NCI-H446 (cell line): ENCODE data around the gene EIF4G3.

Experiments used
- DNase-seq, 2 experiments: peaks; one replicate each; lab custom pipeline; 2025; lab: John Stamatoyannopoulos, UW

Gene EIF4G3

DNA sequence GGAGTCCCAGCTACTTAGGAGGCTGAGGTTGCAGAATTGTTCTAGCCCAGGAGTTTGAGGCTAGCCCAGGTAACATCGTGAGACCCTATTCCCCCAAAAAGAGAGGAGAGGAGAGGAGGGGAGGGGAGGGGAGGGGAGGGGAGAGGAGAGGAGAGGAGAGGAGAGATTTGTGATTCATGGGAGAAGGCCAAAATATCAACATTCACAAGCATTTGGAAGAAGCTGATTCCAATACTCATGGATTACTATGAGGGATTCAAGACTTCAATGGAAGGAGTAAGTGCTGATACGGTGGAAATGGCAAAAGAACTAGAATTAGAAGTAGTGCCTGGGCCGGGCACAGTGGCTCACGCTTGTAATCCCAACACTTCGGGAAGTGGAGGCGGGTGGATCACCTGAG lies 187.8 kb downstream of the EIF4G3 start:
- no peak for DNase-seq

DNA sequence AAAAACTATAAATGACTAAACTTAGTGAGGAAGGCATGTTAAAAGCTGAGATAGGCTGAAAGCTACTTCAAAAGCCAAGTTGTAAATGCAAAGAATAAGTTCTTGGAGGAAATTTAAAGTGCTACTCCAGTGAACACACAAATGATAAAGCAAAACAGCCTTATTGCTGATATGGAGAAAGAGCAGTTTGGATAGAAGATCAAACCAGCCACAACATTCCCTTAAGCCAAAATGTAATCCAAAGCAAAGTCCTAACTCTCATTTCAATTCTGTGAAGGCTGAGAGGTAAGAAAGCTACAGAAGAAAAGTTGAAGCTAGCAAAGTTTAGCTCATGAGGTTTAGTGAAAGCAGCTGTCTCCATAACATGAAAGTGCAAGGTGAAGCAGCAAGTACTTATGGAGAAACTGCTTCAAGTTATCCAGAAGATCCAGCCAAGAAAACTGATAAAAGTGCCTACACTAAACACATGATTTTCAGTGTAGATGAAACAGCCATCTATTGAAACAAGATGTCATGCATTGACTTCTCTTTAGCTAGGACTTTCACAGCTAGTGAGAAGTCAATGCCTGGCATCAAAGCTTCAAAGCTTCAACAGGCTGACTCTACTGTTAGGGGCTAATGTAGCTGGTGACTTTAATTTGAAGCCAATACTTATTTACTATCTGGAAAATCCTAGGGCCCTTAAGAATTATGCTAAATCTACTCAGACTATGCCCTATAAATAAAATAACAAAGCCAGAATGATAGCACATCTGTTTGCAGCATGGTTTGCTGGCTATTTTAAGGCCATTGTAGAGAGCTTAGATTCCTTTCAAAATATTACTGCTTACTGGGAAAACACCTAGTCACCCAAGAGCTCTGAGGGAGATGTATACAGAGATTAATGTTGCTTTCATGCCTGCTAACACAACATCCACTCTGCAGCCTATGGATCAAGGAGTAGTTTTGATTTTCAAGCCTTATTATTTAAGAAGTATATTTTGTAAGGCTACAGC lies 188.6 kb downstream of the EIF4G3 start:
- DNase-seq: no peak

DNA sequence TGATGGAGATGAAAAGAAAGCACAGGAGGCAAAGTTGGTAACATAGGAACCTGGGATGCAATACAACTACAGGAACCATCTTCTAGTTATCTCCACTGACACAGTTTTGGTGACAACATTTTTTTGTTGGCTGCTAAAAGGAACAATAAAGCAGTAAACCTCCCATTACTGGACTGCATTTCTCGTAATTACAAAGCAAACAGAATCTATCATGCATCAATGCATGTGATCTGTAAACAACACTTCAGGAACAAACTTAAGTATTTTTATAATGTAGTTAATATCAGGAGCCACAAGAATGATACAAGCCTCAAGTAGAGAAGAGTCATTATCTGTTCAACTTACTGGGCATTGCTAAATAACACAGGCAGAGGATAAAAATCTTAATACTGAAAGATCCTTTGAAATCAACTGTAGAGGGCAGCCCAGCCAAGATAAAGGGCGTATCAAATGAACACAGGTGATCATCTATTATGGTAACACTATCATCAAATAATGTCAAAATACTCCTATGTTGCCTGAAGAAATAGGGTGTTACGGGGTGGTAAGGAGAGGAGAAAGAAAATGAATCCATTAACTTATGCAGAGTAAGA lies 193.3 kb downstream of the EIF4G3 start:
- no peak for DNase-seq

DNA sequence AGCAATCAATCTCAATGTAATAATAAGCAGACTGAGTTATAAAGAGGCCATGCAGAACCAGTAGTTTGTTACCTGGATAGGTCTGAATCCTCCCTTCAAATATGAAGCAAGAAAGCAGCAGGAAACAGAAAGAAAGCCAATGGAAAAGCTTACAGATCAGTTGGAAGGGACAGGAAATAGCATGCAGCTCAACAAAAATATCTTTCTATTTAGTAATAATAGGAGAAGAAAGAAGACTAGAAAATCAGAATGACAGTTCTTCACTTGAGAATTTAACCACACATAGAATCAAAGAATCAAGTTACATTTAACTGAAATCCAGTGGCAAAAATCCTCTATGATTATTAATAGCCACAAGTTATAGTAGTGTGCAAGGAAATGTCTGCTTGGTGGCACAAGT lies 194.4 kb downstream of the EIF4G3 start:
- no peak for DNase-seq

DNA sequence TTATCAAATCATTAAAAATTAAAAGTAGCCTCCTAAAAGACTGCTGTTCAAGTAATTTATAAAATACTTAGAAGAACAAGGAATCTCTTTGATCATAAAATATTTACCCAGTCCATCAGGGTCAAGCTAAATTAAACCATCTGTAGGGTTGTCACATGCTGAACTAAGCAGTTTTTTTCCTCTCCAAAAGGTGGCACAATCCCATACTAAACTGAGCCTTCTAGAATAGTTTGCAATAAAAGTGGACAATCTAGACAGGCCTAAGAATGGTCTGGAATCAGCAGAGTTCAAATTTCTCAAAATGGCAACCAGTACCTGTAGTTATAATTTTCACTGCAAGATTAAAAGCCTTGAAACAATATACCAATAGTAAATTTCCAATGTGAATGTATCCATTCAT lies 194.8 kb downstream of the EIF4G3 start:
- DNase-seq: peak; percentile 28 to 39

DNA sequence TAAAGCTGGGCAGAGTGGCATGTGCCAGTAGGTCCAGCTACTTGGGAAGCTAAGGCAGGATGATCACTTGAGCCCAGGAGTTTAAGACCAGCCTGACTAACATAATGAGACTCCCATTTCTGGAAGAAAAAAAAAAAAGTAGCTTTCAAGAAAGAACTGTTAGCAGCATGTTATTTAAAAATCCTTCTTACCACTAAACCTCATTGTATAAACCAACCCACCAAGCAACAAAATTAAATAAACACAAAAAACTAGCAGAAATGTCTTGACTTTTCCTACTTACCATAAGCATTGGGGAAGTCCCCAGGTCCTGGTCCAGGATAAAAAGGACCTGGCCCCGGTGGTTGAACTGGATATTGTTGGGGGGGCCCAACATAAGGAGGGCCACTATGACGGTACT lies 196.6 kb downstream of the EIF4G3 start:
- DNase-seq: no peak

DNA sequence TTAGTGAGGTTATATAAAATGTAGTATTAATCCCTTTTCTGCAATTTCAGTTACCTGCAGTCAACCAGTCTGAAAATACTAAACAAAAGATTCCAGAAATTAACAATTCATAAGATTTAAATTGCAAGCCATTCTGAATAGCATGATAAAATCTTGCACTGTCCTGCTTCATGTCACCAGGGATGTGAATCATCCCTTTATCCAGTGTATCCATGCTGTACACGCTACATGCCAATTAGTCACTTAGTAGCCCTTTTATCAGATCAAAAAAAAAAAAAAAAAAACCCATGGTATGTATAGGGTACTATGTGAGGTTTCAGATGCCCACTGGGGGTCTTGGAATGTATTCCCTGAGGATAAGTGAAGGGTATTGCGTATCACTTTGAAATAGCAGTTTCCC lies 198.3 kb downstream of the EIF4G3 start:
- no peak for DNase-seq

DNA sequence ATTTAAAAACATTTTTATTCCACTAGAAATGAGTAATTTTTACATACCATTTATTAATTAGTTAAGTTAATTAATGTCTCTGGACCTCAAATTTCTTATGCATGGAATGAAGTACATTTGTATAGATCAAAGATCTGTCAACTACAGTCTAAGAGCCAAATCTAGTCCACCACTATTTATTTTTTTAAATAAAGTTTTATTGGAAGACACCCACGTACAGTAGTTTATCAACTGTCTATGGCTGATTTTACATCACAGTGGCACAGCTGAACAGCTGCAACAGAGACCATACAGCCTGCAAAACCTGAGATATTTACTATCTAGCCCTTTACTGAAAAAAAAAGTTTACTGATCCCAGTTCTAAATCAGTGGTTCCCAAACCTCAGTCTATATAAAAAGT lies 201.0 kb downstream of the EIF4G3 start:
- DNase-seq: no peak

DNA sequence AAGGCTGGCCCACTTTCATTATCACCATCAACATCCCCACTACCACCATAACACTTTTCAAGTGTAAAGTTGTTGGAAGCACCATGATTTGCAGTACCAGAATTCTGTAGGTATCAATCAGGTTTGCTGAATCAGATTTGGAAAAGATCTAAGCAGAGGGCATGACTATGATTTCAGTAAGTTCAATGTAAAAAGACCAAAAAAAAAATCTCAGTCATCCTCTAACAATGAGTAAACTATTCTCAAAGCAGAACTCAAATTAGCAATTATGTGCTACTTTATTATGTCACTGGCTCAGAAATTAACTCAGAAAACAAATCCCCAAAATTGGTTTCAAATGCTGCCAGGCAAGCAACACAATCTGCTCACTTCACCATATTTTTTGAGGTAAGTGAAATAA lies 201.7 kb downstream of the EIF4G3 start:
- DNase-seq: no peak

DNA sequence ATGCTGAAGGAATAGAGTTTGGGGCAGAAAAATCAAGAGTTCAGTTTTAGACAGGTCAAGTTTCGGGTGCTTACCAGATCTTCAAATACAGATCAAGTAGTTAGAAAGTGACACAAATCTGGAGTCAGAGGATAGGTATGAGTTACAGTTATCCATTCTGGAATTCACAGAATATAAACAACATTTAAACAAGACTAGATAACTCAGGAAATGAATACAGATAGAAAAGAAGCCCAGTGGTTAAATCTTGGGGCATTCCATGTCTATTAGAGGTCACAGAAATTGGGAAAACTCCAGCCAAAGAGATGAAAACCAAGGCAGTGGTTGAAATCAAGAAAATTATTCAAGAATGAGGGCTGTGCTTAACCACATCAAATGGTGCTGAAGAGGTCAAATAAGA lies 202.6 kb downstream of the EIF4G3 start:
- no peak for DNase-seq

DNA sequence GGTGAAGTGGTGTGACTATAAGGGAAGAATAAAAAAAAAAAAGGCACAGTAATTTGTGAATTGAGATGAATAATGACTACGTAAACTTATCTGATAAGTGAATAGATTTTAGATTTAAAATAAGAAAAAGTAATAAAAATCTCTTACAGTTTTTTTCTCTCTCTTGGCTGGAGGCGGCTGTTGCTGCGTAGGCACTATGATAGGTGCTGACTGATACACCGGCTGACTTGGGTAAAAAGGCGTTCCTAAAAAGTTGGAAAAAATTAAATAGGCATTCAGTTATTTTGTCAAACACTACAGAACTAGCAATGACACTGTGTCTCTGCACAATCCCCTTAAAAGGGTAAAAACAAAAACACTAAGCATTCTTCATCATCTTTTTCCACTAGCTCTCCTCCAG lies 203.8 kb downstream of the EIF4G3 start:
- no peak for DNase-seq

DNA sequence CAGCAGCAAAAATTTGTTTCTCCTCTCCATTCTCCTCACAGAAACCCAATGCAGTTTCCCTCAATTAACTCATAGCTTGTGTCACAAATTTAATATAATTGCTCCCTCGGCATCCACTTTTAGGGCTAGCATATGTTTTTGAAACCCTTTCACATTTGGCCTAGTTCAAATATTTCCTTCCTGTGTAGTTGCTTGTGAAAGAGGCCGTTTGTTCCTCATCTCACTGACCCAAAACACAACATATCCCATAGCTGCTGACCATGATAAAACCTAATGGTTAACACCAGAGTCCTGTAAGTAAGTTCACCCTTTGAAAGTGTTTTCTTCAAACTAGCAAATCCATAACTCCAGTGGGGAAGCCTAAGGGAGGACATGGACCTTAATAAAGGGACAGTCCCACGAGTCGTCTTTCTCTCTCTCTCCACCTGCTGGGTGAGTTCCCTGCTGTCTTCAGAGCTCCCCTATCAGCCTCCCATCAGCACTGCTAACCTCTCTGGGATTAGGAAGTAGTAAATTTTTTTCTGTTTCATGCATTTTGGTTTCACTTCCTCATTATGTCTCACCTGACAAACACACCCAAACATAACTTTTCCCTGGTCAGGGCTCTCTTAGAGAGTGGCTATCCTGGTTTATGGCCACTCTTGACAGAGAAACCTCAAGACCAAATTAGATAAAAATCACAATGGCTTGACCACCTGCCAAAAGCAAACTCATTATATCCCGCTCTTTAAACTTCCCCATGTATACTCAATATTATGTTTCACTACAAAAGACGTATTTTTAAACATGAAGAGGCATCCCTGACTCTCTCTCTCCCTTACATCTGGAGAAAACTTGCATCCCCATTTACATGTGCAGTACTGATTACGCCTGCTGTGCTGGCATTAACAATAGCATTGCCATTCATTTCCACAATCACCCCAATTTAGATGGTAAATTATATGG lies 211.9 kb downstream of the EIF4G3 start:
- DNase-seq: no peak

DNA sequence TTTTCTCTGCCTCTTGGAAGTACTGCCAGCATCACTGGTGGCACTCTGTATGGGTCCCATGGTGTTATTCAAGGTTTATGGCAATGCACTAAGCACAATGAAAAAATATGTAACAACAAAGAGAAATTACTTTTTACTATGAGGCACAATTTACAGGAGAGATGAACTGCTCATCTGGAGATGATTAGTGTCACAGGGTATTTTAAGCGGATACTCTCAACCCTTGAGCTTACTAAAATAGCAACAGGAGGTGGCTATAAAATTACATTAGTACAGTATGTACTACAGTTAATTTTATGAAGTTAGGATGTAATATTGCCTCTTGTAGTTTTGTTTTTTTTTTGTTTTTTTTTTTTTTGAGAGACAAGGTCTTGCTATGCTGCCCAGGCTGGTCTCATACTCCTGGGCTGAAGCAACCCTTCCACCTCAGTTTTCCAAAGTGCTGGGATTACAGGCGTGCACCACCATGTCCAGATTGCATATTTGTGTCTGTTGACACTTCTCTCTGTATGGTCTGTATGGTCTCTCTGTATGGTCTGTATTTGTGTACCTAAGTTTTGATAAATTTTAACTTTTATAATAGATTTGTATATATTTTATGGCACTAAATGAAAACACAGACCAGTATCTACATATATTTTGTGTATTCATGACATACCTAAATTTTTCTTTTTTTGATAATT lies 214.0 kb downstream of the EIF4G3 start:
- DNase-seq: no peak

DNA sequence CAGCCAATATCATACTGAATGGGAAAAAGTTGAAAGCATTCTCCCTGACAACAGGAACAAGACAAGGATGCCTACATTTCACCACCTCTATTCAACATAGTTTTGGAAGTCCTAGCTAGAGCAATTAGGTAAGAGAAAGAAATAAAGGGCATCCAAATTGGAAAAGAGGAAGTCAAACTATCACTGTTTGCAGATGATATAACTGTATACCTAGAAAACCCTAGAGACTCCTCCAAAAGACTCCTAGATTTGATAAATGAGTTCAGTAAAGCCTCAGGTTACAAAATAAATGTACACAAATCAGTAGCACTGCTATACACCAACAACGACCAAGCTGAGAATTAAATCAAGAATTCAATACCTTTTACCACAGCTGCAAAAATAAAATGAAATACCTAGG lies 218.3 kb downstream of the EIF4G3 start:
- no peak for DNase-seq

DNA sequence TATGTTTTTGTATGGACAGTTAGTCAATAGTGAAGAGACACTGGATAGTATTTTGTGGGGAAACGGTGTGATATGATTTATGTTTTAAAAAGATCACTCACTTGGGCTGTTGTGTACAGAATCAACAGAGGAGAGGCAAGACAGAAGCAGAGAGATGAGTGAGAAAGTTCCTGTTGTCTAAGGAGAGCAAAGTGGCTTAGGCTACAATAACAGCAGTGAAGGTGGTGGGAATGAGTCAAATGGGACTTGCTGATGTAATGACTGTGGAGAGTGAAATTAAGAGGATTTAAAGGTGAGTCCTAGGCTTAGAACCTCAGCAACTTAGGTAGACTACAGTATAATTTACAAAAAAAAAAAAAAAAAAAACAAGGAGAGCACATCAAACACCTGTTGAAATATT lies 220.4 kb downstream of the EIF4G3 start:
- DNase-seq: no peak

DNA sequence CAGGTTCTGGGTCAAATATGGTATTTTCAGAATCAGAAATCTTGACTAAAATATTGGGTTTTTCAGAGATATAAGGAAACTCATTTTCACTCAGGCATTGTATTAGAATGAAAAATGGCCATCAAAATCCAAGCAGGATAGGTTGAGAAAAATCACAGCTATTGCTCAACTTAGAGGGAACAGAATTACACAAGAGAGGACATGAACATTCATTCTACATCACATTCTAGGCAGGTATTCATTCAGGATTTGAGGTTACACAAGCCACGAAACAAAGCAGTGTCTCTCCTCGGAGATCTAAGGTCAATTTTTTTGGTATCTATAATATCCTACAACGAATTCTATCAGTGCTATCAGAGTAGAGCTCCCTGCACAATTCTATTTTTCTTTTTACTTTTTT lies 226.0 kb downstream of the EIF4G3 start:
- no peak for DNase-seq

DNA sequence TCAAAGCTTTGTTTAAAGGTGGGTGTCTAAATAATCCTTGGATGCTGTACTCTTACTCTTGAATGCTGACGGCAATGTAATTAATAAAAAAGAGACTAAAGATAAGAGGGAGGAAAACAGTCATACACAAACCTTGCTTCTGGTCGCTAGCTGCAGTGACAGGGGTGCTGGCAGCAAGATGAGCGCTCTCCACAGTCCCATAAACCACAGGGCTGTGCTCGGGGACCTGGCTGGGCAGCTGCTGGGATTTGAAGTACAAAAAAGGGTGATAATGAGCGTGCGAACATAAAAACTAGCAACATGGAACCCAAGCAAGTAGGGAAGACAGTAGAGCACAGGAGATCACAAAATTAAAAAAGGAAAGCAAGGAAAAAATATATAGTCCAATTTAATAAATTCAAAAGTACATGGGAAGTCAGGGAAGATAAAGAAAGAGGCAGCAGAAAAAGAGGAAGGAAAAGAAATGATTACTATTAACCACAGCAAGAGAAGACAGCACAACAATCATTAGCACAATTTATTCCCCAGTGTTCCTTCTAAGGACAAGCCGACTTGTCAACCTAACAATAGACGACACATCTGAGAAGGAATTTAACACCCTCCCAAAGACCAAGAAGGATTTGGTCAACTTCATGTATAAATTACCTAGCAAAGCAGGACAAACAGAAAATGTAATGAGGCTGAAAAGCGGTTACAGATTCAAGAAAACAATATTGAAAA lies 226.7 kb downstream of the EIF4G3 start:
- no peak for DNase-seq

DNA sequence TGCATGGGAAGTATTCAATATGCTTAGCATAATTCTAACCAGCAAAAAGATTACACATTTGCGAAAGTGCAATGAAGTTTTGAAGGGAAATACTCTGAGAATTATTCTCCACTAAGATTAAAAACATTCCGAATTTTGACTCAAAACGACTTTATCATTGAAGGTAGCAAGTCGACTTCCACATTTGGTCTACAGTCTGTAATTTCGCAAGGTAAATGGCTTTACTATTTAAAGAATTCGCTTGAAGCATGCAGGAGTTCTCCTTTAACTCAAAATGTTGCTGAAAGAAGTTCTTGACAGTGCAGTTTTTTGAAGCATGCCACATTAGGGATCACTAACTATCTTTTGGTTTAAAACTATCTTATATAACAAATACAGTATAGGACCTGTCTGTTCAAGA lies 228.6 kb downstream of the EIF4G3 start:
- no peak for DNase-seq

DNA sequence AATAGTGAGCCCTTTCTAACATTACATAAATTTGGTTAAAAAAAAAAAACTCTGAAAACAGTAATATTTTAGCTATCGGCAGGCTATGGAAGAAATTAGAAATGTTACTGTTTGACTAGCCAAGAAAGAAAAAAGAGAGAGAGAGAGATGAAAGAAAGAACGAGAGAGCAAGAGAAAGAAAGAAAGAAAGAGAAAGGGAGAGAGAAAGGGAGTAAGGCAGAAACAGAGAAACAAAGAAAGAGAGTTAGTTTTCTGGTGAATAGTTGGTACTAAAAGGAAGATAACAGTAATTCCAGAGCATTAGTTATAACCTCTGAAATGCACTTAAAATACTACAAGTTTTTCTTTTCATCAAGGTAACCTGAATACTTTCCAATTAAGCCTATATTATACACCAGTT lies 229.3 kb downstream of the EIF4G3 start:
- DNase-seq: no peak

DNA sequence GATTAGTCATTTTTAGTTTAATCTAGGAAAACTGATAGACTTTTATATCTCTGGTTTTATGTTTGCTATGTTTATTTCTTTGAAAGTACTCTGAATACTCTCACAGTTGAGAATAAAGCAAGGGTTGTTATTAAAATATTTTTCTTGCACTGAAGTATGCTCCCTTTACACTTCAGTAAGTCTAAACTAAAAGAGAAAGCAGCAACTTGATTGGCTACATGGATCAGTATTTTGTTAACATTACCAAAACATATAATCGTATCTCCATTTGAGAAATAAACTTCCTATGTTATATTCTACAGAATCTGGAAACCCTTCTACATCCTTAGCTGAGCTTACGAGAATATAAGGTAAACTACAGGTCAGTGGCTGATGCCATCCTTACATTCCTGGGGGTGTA lies 240.1 kb downstream of the EIF4G3 start:
- no peak for DNase-seq

DNA sequence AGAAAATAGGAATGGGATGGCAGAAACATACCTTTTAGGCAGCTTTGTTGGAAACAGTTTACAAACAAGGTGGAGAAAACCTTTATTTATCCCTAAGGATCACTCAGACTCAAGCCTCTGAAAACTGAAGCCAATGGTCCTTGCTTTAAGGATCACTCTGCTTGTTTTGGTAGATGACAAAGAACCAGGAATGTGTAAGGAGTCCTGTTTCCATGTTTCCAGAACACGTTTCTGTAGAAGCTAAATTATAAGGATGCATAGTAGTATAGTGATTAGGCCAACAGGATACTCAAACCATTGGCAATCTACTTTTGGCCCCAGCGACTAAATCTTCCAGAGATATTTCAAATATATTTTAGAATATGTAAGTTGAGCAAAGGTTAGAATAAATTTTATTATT lies 240.5 kb downstream of the EIF4G3 start:
- DNase-seq: no peak
